Neural progenitor cell (in vitro differentiated cells): ENCODE results near the gene SLC35G3. TPM values are rescaled to one million over a fixed set of nuclear protein-coding genes. Genes with fewer than 3 reads are reported as not detected.
"Not testable (repeated sequence)": the region's sequence is repeated elsewhere in the genome, so short reads cannot be mapped to it uniquely, and the experiment has no call there.

Source experiments
- DNase-seq: peaks from one replicate; pipeline ENCODE4 v3.0.0-alpha.2; 2016; ENCODE audit warnings: low spot score
- H2AFZ ChIP-seq: fragments of 200-600 bp; sonication (generic); replicated peaks from 2 replicates; pipeline ENCODE4 v1.6.1; 2016; ENCODE audit warnings: antibody characterized with exemption
- H3F3A ChIP-seq: fragments of 200-600 bp; sonication (generic); 2 replicates; pipeline ENCODE4 v1.6.1; 2016; ENCODE audit warnings: antibody characterized with exemption, low read depth
- H3K27ac ChIP-seq: fragments of 200-600 bp; sonication (generic); 2 replicates; pipeline ENCODE4 v1.5.1; 2016; ENCODE audit warnings: mild to moderate bottlenecking
- H3K27me3 ChIP-seq: fragments of 200-600 bp; sonication (generic); 2 replicates; pipeline ENCODE4 v1.6.1; 2016; ENCODE audit warnings: mild to moderate bottlenecking, moderate library complexity
- H3K36me3 ChIP-seq: fragments of 200-600 bp; sonication (generic); 2 replicates; pipeline ENCODE4 v1.5.1; 2016
- H3K4me1 ChIP-seq: fragments of 200-600 bp; sonication (generic); 2 replicates; pipeline ENCODE4 v1.6.1; 2016; ENCODE audit warnings: mixed run types
- H3K4me2 ChIP-seq: fragments of 200-600 bp; sonication (generic); 2 replicates; pipeline ENCODE4 v1.6.1; 2016
- H3K4me3 ChIP-seq: fragments of 200-600 bp; sonication (generic); 2 replicates; pipeline ENCODE4 v1.5.1; 2016
- H3K79me2 ChIP-seq: fragments of 200-600 bp; sonication (generic); 2 replicates; pipeline ENCODE4 v1.6.1; 2016; ENCODE audit warnings: low read depth
- H3K9ac ChIP-seq: fragments of 200-600 bp; sonication (generic); 2 replicates; pipeline ENCODE4 v1.6.1; 2016
- H3K9me3 ChIP-seq: fragments of 200-600 bp; sonication (generic); 2 replicates; pipeline ENCODE4 v1.5.1; 2016; ENCODE audit warnings: low read depth
- H4K20me1 ChIP-seq: fragments of 200-600 bp; sonication (generic); 2 replicates; pipeline ENCODE4 v1.6.1; 2016; ENCODE audit warnings: low read depth
- H3K27ac Mint-ChIP-seq: 3 replicates; pipeline ENCODE4 v1.8.0; 2021; ENCODE audit warnings: mixed read lengths
- H3K27me3 Mint-ChIP-seq: 2 replicates; pipeline ENCODE4 v1.8.0; 2022; ENCODE audit warnings: low read depth, mild to moderate bottlenecking, inconsistent platforms, moderate library complexity, mixed read lengths; ENCODE audit not compliant: insufficient read depth
- H3K36me3 Mint-ChIP-seq: 3 replicates; pipeline ENCODE4 v1.8.0; 2021; ENCODE audit warnings: mixed read lengths
- H3K4me1 Mint-ChIP-seq: 3 replicates; pipeline ENCODE4 v1.8.0; 2021; ENCODE audit warnings: mixed read lengths
- H3K4me3 Mint-ChIP-seq: 3 replicates; pipeline ENCODE4 v1.8.0; 2021; ENCODE audit warnings: mild to moderate bottlenecking, moderate library complexity, mixed read lengths
- H3K9me3 Mint-ChIP-seq: 3 replicates; pipeline ENCODE4 v1.8.0; 2020; ENCODE audit warnings: mixed read lengths
- EZH2 ChIP-seq: fragments of 200-600 bp; sonication (generic); IDR thresholded peaks from 2 replicates; pipeline ENCODE4 v1.6.1; 2017; ENCODE audit warnings: antibody characterized with exemption, mild to moderate bottlenecking, moderate library complexity
- EZH2phosphoT487 ChIP-seq: fragments of 200-600 bp; sonication (generic); IDR thresholded peaks from 2 replicates; pipeline ENCODE4 v1.6.1; 2017; ENCODE audit warnings: antibody characterized with exemption
- total RNA-seq: library from RNA; depleted of rRNA; stranded (reverse); fragments of >200 nt; gene quantifications from 2 replicates; pipeline ENCODE4 v1.2.3, GENCODE V29; 2015; ENCODE audit warnings: low replicate concordance
- TF ChIP-seq, protein P1 (sequence below): fragments of 200-600 bp; sonication (generic); IDR thresholded peaks from 2 replicates; pipeline ENCODE4 v1.5.1; 2017; ENCODE audit warnings: antibody characterized with exemption, mild to moderate bottlenecking

SLC35G3 gene
- total RNA-seq, 1 donor from 2014 or later: not detected

DNA sequence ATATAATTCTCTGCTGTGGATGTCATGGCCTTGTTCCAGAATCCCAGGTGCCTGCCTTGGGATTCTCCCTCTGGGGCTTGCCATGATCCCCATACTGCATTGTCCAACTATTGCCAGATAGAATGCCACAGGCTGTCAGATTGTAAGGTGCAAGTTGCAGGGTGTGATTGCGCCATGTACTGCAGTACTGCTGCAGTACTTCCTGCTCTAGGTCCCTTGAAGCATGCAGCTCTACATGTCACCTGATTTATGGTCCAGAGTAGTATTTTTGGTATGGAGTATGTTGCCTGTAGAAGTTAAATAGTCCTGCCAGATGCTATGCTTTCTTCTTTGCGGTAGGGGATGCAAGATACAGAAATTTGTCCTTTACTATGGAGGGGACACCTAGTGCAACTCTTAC, 41.7 kb upstream of the SLC35G3 start:
- Histone ChIP-seq H3K27me3 (no peaks in the 10 kb centered on the region), H3F3A (no peaks in the 10 kb centered on the region), H4K20me1 (no peaks in the 10 kb centered on the region), H3K9me3 (no peaks in the 10 kb centered on the region), H3K79me2 (no peaks in the 10 kb centered on the region), H3K4me3 (no peak overlapping the region), H3K27ac (no peak overlapping the region), H3K36me3 (no peaks in the 10 kb centered on the region), H3K9ac (no peak overlapping the region), H3K4me1 (no peaks in the 10 kb centered on the region), H3K4me2 (no peak overlapping the region), H2AFZ (no peak overlapping the region)
- no peak for DNase-seq
- Mint-ChIP-seq H3K27me3 (peaks cover 9% of the 10 kb centered on the region), H3K36me3 (no peaks in the 10 kb centered on the region), H3K27ac (no peak overlapping the region), H3K9me3 (no peaks in the 10 kb centered on the region), H3K4me3 (no peak overlapping the region), H3K4me1 (no peaks in the 10 kb centered on the region)
- TF ChIP-seq, protein P1, sequence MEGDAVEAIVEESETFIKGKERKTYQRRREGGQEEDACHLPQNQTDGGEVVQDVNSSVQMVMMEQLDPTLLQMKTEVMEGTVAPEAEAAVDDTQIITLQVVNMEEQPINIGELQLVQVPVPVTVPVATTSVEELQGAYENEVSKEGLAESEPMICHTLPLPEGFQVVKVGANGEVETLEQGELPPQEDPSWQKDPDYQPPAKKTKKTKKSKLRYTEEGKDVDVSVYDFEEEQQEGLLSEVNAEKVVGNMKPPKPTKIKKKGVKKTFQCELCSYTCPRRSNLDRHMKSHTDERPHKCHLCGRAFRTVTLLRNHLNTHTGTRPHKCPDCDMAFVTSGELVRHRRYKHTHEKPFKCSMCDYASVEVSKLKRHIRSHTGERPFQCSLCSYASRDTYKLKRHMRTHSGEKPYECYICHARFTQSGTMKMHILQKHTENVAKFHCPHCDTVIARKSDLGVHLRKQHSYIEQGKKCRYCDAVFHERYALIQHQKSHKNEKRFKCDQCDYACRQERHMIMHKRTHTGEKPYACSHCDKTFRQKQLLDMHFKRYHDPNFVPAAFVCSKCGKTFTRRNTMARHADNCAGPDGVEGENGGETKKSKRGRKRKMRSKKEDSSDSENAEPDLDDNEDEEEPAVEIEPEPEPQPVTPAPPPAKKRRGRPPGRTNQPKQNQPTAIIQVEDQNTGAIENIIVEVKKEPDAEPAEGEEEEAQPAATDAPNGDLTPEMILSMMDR: no peak
- TF ChIP-seq EZH2phosphoT487: no peak
- no peak for TF ChIP-seq EZH2

DNA sequence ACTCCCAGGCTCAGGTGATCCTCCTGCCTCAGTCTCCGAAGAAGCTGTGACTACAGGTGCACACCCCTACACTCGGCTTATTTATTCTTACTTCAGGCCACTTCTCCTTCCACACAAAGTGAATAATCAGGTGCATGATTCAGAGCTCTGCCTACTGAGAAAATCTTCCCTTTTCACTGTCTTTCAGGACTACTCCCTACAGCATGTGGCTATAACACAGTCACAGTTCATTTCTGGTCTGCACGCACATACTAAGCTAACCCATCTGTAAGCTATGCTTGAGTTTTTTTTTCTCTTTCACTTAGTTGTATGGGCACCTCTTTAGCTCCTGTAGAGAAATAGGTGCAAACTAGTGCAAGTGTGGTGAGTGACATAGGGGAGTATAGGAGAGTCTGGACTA, 41.1 kb upstream of the SLC35G3 start:
- H2AFZ ChIP-seq: no peak overlapping the region

DNA sequence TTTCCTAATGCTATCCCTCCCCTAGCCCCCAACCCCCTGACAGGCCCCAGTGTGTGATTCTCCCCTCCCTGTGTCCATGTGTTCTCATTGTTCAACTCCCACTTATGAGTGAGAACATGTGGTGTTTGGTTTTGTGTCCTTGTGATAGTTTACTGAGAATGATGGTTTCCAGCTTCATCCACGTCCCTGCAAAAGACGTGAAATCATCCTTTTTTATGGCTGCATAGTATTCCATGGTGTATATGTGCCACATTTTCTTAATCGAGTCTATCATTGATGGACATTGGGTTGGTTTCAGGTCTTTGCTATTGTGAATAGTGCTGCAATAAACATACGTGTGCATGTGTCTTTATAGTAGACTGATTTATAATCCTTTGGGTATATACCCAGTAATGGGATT, 40.1 kb upstream of the SLC35G3 start:
- H3K27ac ChIP-seq, H3K9me3 ChIP-seq, H3K9ac ChIP-seq, H2AFZ ChIP-seq, H3K4me1 ChIP-seq, H3K4me1 Mint-ChIP-seq, H3K4me3 ChIP-seq, H3F3A ChIP-seq, H3K27me3 ChIP-seq, H3K27ac Mint-ChIP-seq, H3K4me2 ChIP-seq, H4K20me1 ChIP-seq, DNase-seq, H3K4me3 Mint-ChIP-seq, H3K36me3 ChIP-seq, H3K9me3 Mint-ChIP-seq, H3K79me2 ChIP-seq, H3K36me3 Mint-ChIP-seq, H3K27me3 Mint-ChIP-seq: not testable (repeated sequence)

More for the DNA sequence above, 41.1 kb upstream of the SLC35G3 start:
- no peaks in the 10 kb centered on the region for H3K36me3 ChIP-seq
- TF ChIP-seq, protein P1: no peak
- TF ChIP-seq EZH2 (no peak), EZH2phosphoT487 (no peak)
- no peak overlapping the region for H3K27ac ChIP-seq
- no peaks in the 10 kb centered on the region for H3K4me1 Mint-ChIP-seq
- no peaks in the 10 kb centered on the region for H4K20me1 ChIP-seq
- H3K9me3 ChIP-seq: no peaks in the 10 kb centered on the region
- no peaks in the 10 kb centered on the region for H3K27me3 ChIP-seq
- no peak overlapping the region for H3K4me3 Mint-ChIP-seq
- H3K9ac ChIP-seq: no peak overlapping the region
- H3K79me2 ChIP-seq: no peaks in the 10 kb centered on the region
- no peaks in the 10 kb centered on the region for H3K4me1 ChIP-seq
- no peaks in the 10 kb centered on the region for H3K9me3 Mint-ChIP-seq
- H3K36me3 Mint-ChIP-seq: no peaks in the 10 kb centered on the region
- no peaks in the 10 kb centered on the region for H3F3A ChIP-seq
- no peak for DNase-seq
- H3K4me3 ChIP-seq: no peak overlapping the region
- H3K4me2 ChIP-seq: no peak overlapping the region
- no peak overlapping the region for H3K27ac Mint-ChIP-seq
- H3K27me3 Mint-ChIP-seq: peaks cover 9% of the 10 kb centered on the region

DNA sequence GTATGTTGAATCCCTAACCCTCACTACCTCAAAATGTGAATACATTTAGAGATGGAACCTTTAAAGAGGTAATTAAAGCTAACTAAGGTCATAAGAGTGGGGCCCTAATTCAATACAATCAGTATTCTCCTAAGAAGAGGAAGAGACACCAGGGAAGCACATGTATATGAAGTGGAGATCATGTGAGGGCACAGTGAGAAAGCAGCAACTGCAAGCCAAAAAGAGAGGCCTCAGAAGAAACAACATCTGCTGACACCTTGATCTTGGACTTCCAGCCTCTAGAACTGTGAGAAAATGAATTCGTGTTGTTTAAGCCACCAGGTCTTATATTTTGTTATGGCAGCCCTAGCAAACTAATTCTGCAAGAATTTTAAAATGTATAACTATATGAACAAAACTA, 35.4 kb upstream of the SLC35G3 start:
- Histone ChIP-seq H2AFZ (no peak overlapping the region), H3K9me3 (no peaks in the 10 kb centered on the region), H3K36me3 (no peaks in the 10 kb centered on the region), H3F3A (no peaks in the 10 kb centered on the region), H4K20me1 (no peaks in the 10 kb centered on the region), H3K4me1 (no peaks in the 10 kb centered on the region), H3K9ac (no peak overlapping the region), H3K27me3 (no peaks in the 10 kb centered on the region), H3K4me2 (no peak overlapping the region), H3K79me2 (no peaks in the 10 kb centered on the region), H3K27ac (no peak overlapping the region), H3K4me3 (no peak overlapping the region)
- no peak for TF ChIP-seq EZH2
- TF ChIP-seq, protein P1: no peak
- Mint-ChIP-seq H3K27me3 (peaks cover 10% of the 10 kb centered on the region), H3K4me3 (no peak overlapping the region), H3K27ac (no peak overlapping the region), H3K36me3 (no peaks in the 10 kb centered on the region), H3K4me1 (no peaks in the 10 kb centered on the region), H3K9me3 (no peaks in the 10 kb centered on the region)
- DNase-seq: no peak
